GM21390 (cell line): ENCODE measurements around the gene BIN2.
A peak's percentile ranks its signal among the peaks of the same experiment; 100 is the strongest.
"Not testable (repeated sequence)": the region's sequence is repeated elsewhere in the genome, so short reads cannot be mapped to it uniquely, and the experiment has no call there.

Experiments used
- ATAC-seq: cut with Tn5 transposase; IDR thresholded peaks from one replicate; pipeline ENCODE4 v1.9.1; 2021; ENCODE audit not compliant: unreplicated experiment

Gene BIN2

DNA sequence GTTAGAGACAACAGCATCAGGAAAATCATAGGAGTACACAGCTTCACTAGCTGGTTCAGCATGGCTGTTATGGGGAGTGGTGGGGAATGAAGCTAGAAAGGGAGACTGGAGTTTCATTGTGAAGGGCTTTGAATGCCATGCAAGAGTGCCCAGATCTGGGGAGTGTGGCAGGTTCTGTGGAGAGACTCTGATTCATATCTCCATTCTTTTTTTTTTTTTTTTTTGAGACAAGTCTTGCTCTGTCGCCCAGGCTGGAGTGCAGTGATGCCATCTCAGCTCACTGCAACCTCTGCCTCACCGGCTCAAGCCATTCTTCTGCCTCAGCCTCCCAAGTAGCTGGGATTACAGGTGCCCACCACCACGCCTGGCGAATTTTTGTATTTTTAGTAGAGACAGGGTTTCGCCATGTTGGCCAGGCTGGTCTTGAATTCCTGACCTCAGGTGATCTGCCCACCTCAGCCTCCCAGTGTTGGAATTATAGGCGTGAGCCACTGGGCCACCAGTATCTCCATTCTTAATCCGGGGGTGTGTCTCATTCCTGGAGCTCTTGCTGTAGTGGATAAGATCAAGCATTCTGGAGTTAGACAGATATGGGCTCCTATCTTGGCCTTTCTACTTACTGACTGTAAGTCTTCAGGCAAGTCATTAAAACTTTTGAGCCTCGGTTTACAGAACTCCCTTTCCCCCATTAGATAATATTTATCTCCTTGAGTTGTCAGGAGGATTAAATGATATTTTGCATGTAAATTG lies 5.7 kb downstream of the BIN2 start:
- not testable (repeated sequence) for ATAC-seq

- no peak for ATAC-seq
Observed at GRCh38 chr12:51311389-51311788, 12.6 kb downstream of the BIN2 start.

GRCh38 chr12:51307655-51308593 lies 16.1 kb downstream of the BIN2 start:
- no peak for ATAC-seq

DNA sequence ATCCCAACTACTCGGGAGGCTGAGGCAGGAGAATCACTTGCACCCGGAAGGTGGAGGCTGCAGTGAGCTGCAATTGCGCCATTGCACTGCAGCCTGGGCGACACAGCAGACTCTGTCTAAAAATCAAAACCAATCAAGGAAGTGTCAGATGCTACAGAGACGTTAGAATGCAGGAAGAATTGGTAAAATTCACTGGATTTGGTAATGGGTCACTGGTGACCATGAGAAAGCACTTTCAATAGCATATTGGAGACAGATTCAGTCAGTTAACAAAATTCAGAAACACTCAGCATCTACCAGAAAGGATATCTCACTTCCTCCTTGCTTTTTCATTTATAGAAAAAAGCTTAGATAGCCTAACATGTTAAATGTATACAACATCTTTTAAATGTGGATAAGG lies 17.5 kb downstream of the BIN2 start:
- no peak for ATAC-seq

DNA sequence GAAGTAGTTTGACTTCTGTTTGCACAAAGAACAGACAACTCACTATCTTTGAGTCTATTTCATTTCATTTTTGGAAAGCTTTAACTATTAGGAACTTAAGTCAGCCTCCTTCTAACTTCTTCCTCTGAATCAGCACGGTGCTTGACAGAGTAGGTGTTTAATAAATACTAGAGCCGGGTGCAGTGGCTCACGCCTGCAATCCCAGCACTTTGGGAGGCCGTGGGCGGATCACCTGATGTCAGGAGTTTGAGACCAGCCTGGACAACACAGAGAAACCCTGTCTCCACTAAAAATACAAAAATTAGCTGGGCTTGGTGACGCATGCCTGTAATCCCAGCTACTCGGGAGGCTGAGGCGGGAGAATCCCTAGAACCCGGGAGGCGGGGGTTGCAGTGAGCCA lies 23.2 kb downstream of the BIN2 start:
- not testable (repeated sequence) for ATAC-seq

DNA sequence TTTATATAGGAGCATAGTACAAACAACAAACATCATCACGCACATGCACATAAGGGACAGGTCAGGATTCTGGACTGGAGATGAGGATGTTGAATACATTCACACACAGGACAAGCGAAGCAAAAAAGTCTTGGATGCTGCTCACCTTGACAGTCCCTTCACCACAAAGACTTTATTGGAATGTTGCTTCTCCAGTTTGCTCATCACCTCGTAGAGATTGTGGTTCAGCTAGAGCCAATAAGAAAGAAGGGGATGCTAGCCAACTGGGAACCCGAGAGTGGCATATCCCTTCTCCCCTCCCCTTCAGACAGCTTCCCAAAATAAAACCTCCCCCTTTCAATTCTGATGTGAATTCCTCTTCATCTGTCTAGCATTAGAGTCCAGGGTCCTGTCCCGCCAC lies 28.3 kb downstream of the BIN2 start:
- no peak for ATAC-seq

DNA sequence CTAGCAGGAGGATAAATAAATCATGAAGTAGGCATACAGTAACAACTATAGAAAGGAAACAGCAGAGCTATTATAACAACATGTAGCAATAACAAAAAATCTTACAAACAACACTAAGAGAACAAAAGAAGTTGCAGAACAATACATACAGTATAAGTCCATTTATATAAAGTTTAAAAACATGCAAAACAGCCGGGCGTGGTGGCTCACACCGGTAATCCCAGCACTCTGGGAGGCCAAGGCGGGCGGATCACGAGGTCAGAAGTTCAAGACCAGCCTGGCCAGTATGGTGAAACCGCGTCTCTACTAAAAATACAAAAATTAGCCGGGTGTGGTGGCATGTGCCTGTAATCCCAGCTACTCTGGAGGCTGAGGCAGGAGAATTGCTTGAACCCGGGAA lies 29.9 kb downstream of the BIN2 start:
- ATAC-seq, result not testable (repeated sequence)

DNA sequence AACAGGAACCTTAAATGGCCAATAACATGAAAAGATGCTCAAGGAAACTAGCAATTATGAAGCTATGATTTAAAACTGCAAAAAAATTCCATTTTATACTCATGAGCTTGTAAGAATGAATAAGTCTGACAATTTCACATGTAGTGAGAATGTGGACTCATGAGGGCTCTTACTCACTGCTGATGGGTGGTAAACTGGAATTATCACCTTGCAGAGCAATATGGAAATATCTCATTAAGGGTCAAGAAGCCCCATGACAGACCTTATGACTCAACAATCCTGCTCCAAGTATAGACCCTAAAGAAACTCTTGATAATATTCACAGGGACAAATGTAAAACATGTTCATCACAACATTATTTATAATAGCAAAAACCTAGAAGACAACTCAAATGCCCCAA lies 30.3 kb downstream of the BIN2 start:
- no peak for ATAC-seq

GRCh38 chr12:51291603-51292513 lies 32.1 kb downstream of the BIN2 start:
- not testable (repeated sequence) for ATAC-seq

DNA sequence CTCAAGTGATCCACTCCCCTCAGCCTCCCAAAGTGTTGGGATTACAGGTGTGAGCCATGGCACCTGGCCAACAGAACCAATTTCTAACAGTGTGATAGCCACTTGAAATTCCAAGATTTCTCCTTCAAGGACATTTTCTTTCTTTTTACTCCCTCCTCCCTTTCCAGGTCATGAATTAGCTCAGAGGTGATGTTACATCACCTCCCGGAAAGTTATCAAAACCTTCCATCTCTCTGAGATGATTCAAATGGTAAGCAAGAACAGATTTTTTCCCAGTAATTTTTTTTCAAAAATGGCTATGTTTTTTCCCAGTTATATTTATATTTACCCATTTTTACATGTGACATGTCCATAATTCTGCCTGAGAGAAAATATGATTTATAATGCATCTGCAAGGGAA lies 38.1 kb downstream of the BIN2 start:
- ATAC-seq, result no peak

- ATAC-seq, result no peak
Observed at GRCh38 chr12:51281202-51281924, 42.6 kb downstream of the BIN2 start.

- no peak for ATAC-seq
Observed at GRCh38 chr12:51275088-51275487, 48.9 kb downstream of the BIN2 start.

DNA sequence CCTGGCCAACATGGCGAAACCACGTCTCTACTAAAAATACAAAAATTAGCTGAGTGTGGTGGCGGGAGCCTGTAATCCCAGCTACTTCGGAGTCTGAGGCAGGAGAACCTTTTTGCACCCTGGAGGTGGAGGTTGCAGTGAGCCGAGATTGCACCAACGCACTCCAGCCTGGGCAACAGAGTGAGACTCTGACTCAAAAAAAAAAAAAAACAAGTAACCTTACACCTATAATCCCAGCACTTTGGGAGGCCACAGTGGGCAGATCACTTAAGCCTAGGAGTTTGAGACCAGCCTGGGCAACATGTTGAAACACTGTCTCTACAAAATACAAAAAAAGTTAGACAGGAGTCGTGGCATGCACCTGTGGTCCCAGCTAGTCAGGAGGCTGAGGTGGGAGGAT lies 51.2 kb downstream of the BIN2 start:
- ATAC-seq, result not testable (repeated sequence)

DNA sequence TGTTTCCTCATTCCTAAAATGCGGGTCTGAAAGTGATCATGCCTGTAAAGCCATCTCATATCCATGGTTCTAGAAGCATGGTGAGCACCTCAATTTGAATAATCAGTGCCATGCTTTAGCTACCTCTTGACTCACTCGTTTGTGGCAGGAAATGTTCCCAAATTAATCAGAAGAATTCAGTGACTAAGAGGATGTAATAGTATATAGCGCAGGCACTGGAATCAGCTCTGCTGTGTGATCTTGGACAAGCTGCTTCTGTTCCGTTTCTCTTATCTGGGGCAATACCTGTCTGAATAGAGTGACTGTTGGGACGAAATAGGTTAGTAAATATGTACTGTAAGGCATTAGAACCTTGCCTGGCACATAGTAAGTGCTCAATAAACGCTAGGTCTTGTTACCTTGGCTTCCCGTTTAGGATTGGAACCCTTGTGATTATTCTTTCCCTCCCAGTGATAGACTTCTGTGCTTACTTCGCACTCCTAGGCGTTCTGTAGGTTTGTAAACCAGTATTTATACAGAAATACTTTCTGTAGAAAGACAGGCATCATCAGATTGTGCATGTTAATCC lies 52.9 kb downstream of the BIN2 start:
- no peak for ATAC-seq

- ATAC-seq, result peak; percentile 78
Observed at GRCh38 chr12:51270067-51270950, 53.7 kb downstream of the BIN2 start, which contains the start of gene SMAGP. TSS of gene SMAGP (minus strand) at chr12:51270415. CDS start at chr12:51269278, 1,137 bp downstream.

GRCh38 chr12:51269174-51270066 lies 54.6 kb downstream of the BIN2 start:
- ATAC-seq, result peak; percentile 29

GRCh38 chr12:51265024-51265423 lies 59.0 kb downstream of the BIN2 start:
- peak; percentile 74 for ATAC-seq

DNA sequence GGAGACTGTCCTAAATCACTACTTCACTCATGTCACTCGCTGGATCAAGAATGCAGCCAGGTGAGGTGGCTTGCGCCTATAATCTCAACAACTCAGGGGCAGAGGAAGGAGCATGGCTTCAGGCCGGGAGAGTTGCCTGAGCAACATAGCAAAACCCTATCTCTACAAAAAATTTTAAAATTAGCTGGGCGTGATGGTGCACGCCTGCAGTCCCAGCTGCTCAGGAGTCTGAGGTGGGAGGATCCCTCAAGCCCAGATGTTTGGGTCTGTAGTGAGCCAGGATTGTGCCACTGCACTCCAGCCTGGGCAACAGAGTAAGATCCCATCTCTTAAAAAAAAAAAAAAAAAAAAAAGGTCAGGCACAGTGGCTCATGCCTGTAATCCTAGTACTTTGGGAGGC lies 59.7 kb downstream of the BIN2 start:
- ATAC-seq, result no peak
